Natural killer cell (primary cell): ENCODE data around the gene SH3D19. TPM values are rescaled to one million over a fixed set of nuclear protein-coding genes. Genes with fewer than 3 reads are reported as not detected.
A peak's percentile ranks its signal among the peaks of the same experiment; 100 is the strongest.

Experiments used
- ATAC-seq, 3 donors: fragments of 150-1000 bp in 2 of 3; fragments of 200-7000 bp in 1 of 3; cut with Tn5 transposase; 1 replicate in 1 of 3; 2 replicates in 2 of 3; pipeline ENCODE4 v1.10.0; 2021; ENCODE audit warnings: mild to moderate bottlenecking in 2 of 3, moderate library complexity in 2 of 3
- DNase-seq, 2 donors: peaks; one replicate each; pipeline versions ENCODE4 v3.0.0 to v3.0.0-alpha.2; 2013 to 2021; ENCODE audit warnings: mixed read lengths in 1 of 2
- H3K27ac ChIP-seq: one replicate; pipeline ENCODE4 v1.5.1; 2013; ENCODE audit warnings: mild to moderate bottlenecking, low read length
- H3K27me3 ChIP-seq: one replicate; pipeline ENCODE4 v1.6.1; 2013; ENCODE audit warnings: low read length; ENCODE audit not compliant: control insufficient read depth, insufficient read depth
- H3K36me3 ChIP-seq: one replicate; pipeline ENCODE4 v1.6.1; 2013; ENCODE audit warnings: low read length; ENCODE audit not compliant: control insufficient read depth, insufficient read depth
- H3K4me1 ChIP-seq: one replicate; pipeline ENCODE4 v1.6.1; 2013; ENCODE audit warnings: low read length; ENCODE audit not compliant: control insufficient read depth, insufficient read depth
- H3K4me3 ChIP-seq: one replicate; pipeline ENCODE4 v1.5.1; 2013; ENCODE audit warnings: low read length
- H3K9me3 ChIP-seq: one replicate; pipeline ENCODE4 v1.6.1; 2013; ENCODE audit warnings: low read length; ENCODE audit not compliant: control insufficient read depth, insufficient read depth
- H3K27ac Mint-ChIP-seq, 2 donors: one replicate each; pipeline ENCODE4 v1.8.0; 2022; ENCODE audit warnings: mild to moderate bottlenecking in 2 of 2, mixed read lengths in 2 of 2, moderate library complexity in 1 of 2
- H3K27me3 Mint-ChIP-seq, 2 donors: one replicate each; pipeline ENCODE4 v1.8.0; 2022; ENCODE audit warnings: low read depth in 2 of 2, mixed read lengths in 2 of 2
- H3K36me3 Mint-ChIP-seq: one replicate; pipeline ENCODE4 v1.8.0; 2022; ENCODE audit warnings: mixed read lengths
- H3K4me1 Mint-ChIP-seq, 2 donors: one replicate each; pipeline ENCODE4 v1.8.0; 2022; ENCODE audit warnings: mixed read lengths in 2 of 2
- H3K4me3 Mint-ChIP-seq: one replicate; pipeline ENCODE4 v1.8.0; 2022; ENCODE audit warnings: mild to moderate bottlenecking, moderate library complexity, mixed read lengths
- H3K9me3 Mint-ChIP-seq, 2 donors: one replicate each; pipeline ENCODE4 v1.8.0; 2022; ENCODE audit warnings: mixed read lengths in 2 of 2
- WGBS: methylation state at CpG from one replicate; pipeline ENCODE4 v1.1.7; 2013; ENCODE audit warnings: missing lambda C conversion rate; ENCODE audit not compliant: insufficient coverage; 5-methylcytosine and 5-hydroxymethylcytosine counted together
- intact Hi-C: fragments of 100-400 bp; cut with micrococcal nuclease; formaldehyde crosslinking; loops from one replicate; pipeline ENCODE4 v1.14.2; 2022
- total RNA-seq, 4 donors: library from RNA; stranded (reverse); fragments of 120-200 nt in 1 of 4; gene quantifications; one replicate each; pipeline versions ENCODE4 v1.2.3 to v1.2.4, GENCODE V29; 2013 to 2022
- TF ChIP-seq, protein P1 (sequence below): fragments of 200-600 bp; IDR thresholded peaks from one replicate; pipeline ENCODE4 v1.8.0; 2022; ENCODE audit warnings: antibody characterized with exemption

The SH3D19 gene
- total RNA-seq, 3 donors from 2014 or later (not counting 1 experiment from before 2014, with no cell fraction given) = 0.13 TPM; not detected in 2

DNA sequence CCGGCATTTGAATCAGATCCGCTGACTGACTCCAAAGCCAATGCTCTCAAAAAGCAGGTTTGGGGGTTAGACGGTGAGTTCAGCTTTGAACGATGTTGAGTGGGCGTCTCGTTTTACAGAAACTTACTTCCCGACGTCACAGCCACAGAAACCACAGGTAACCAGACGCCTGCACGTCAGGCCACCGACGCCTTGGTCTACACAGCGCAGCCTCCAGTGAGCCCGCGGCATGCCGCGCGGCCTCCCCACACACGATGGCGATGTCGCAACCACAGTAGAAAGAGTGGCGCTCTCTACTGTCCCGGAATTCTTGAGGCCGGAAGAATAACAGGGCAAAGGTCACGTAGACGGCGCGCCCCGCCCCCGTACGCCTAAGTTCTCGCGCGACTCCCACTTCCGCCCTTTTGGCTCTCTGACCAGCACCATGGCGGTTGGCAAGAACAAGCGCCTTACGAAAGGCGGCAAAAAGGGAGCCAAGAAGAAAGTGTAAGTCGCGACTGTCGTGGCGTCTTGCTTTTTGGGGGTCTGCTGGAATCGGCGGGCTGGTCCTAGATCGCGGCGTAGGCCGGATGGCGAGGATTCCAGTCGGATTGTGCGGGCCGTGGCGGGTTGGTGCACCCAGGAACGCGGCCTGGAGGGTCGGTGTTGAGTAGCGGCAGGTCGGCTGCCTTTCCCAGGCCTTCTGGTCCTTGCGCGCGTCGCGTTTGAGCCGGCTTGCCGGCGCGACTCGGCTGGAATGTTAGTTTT is 226.0 kb downstream of the SH3D19 start, which contains the start of gene RPS3A:
Gene RPS3A, plus strand, starts transcription at position 400 of the 747 bp plus-strand sequence. Its CDS starts 25 bp downstream, at position 425.
- no peaks in the 10 kb centered on the region for H3K9me3 Mint-ChIP-seq
- Histone ChIP-seq H3K27ac (peak within 1 kb of the TSS; percentile 87), H3K9me3 (no peaks in the 10 kb centered on the region), H3K36me3 (peaks cover 36% of the 10 kb centered on the region), H3K27me3 (no peaks in the 10 kb centered on the region), H3K4me1 (peaks cover 14% of the 10 kb centered on the region), H3K4me3 (peak within 1 kb of the TSS; percentile 77)
- TF ChIP-seq, protein P1, sequence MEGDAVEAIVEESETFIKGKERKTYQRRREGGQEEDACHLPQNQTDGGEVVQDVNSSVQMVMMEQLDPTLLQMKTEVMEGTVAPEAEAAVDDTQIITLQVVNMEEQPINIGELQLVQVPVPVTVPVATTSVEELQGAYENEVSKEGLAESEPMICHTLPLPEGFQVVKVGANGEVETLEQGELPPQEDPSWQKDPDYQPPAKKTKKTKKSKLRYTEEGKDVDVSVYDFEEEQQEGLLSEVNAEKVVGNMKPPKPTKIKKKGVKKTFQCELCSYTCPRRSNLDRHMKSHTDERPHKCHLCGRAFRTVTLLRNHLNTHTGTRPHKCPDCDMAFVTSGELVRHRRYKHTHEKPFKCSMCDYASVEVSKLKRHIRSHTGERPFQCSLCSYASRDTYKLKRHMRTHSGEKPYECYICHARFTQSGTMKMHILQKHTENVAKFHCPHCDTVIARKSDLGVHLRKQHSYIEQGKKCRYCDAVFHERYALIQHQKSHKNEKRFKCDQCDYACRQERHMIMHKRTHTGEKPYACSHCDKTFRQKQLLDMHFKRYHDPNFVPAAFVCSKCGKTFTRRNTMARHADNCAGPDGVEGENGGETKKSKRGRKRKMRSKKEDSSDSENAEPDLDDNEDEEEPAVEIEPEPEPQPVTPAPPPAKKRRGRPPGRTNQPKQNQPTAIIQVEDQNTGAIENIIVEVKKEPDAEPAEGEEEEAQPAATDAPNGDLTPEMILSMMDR = peak; percentile 77
- intact Hi-C loops = loop anchor here (1.0 to 2.0 kb wide), 2 partner anchors 84 to 1437 kb away; partner anchors contain the start of genes FBXW7 and LRBA
- ATAC-seq (peak; percentile 92 to 99 (median 93)), DNase-seq (peak; percentile 99)
- peaks cover 30 to 38% of the 10 kb centered on the region in 2 donors for H3K4me1 Mint-ChIP-seq
- under 1% methylated on average over 69 of the region's 69 CpGs for WGBS
- peak within 1 kb of the TSS; percentile 94 to 95 for H3K27ac Mint-ChIP-seq
- H3K36me3 Mint-ChIP-seq = peaks cover 10% of the 10 kb centered on the region
- H3K27me3 Mint-ChIP-seq = peaks cover 10 to 13% of the 10 kb centered on the region in 2 donors
- H3K4me3 Mint-ChIP-seq = peak within 1 kb of the TSS; percentile 97

DNA sequence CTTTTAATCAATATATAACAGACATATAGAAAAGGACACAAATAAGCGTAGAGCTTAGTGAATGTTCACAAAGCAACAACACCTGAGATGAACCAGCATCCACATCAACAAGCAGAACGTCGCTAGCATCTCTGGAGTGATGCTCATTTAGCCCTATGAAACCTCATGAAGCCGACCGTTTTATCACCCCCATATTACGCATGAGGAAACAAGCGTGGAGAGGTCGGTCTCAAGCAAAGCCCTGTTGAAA is 226.5 kb downstream of the SH3D19 start:
- H3K9me3 Mint-ChIP-seq = no peaks in the 10 kb centered on the region
- peaks cover 30 to 38% of the 10 kb centered on the region in 2 donors for H3K4me1 Mint-ChIP-seq
- peak overlapping the region; percentile 97 for H3K4me3 Mint-ChIP-seq
- peak overlapping the region; percentile 87 for H3K27ac ChIP-seq
- peaks cover 14% of the 10 kb centered on the region for H3K4me1 ChIP-seq
- WGBS = 10% methylated on average over 8 of the region's 8 CpGs
- peaks cover 10% of the 10 kb centered on the region for H3K36me3 Mint-ChIP-seq
- H3K27ac Mint-ChIP-seq = peak overlapping the region; percentile 94 to 95
- no peaks in the 10 kb centered on the region for H3K9me3 ChIP-seq
- peaks cover 31% of the 10 kb centered on the region for H3K36me3 ChIP-seq
- H3K4me3 ChIP-seq = peak overlapping the region; percentile 77
- peaks cover 11 to 13% of the 10 kb centered on the region in 2 donors for H3K27me3 Mint-ChIP-seq
- intact Hi-C loops = loop anchor here (1.0 to 2.0 kb wide), 2 partner anchors 84 to 1438 kb away; partner anchors contain the start of genes FBXW7 and LRBA
- TF ChIP-seq, protein P1 = no peak
- DNase-seq (no peak), ATAC-seq (no peak)
- H3K27me3 ChIP-seq = no peaks in the 10 kb centered on the region

DNA sequence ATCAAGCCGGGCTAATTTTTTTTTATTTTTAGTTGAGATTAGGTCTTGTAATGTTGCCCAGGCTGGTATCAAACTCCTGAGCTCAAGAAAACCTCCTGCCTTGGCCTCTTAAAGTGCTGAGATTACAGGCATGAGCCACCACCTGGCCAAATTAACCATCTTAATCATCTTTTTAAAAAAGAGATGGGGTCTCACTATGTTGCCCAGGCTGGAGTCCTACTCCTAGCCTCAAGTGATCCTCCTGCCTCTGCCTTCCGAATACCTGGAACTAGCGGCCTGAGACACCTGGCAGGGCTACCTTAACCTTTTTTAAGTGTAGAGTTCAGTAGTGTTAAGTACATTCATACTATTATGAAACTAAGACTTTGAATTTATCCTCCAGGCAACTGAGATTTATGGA is 227.6 kb downstream of the SH3D19 start:
- H3K27me3 ChIP-seq = no peaks in the 10 kb centered on the region
- H3K27ac ChIP-seq = peak overlapping the region; percentile 87
- 93% methylated on average over 3 of the region's 3 CpGs for WGBS
- no peaks in the 10 kb centered on the region for H3K9me3 Mint-ChIP-seq
- DNase-seq = no peak
- peaks cover 14% of the 10 kb centered on the region for H3K4me1 ChIP-seq
- ATAC-seq = no peak
- no peak overlapping the region for H3K4me3 Mint-ChIP-seq
- peaks cover 20% of the 10 kb centered on the region for H3K36me3 ChIP-seq
- H3K27me3 Mint-ChIP-seq = peaks cover 13 to 16% of the 10 kb centered on the region in 2 donors
- H3K9me3 ChIP-seq = no peaks in the 10 kb centered on the region
- peak overlapping the region; percentile 94 to 95 for H3K27ac Mint-ChIP-seq
- intact Hi-C loops = loop anchor here (2.0 kb wide), 1 partner anchor 1439 kb away; the partner anchor contains the start of gene FBXW7
- peaks cover 30 to 38% of the 10 kb centered on the region in 2 donors for H3K4me1 Mint-ChIP-seq
- H3K4me3 ChIP-seq = no peak overlapping the region
- TF ChIP-seq, protein P1 = no peak
- H3K36me3 Mint-ChIP-seq = peaks cover 7% of the 10 kb centered on the region
